SH-SY5Y (cell line): Measurements from ENCODE around the gene ZEB2.

Experiments used
- GATA2 ChIP-seq: IDR thresholded peaks from 2 replicates; pipeline ENCODE4 v1.6.1; 2011; ENCODE audit warnings: mild to moderate bottlenecking, low read depth, low read length
- GATA3 ChIP-seq: IDR thresholded peaks from 2 replicates; pipeline ENCODE4 v1.6.1; 2011; ENCODE audit warnings: low read depth, mild to moderate bottlenecking, low read length, moderate library complexity

ZEB2 gene

DNA sequence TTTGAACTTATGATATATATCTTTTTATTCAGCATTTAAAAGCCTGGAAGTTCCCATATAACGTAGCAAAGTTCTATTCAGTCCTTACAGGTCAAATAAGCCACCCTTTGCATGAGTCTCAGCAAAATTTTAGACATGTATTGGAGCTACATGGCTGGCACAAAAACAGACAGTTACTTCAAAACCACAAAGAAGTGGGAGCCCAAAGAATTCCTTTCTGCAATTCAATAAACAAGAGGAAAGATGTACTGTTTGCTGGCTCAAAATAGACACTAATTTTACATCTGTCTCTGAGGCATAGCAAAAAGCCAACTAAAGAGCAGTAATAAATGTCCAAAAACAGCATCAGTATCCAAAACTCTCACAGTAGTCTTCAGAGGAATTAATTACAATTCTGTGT, 87.0 kb downstream of the ZEB2 start:
- no peak for TF ChIP-seq GATA2
- TF ChIP-seq GATA3, result no peak

DNA sequence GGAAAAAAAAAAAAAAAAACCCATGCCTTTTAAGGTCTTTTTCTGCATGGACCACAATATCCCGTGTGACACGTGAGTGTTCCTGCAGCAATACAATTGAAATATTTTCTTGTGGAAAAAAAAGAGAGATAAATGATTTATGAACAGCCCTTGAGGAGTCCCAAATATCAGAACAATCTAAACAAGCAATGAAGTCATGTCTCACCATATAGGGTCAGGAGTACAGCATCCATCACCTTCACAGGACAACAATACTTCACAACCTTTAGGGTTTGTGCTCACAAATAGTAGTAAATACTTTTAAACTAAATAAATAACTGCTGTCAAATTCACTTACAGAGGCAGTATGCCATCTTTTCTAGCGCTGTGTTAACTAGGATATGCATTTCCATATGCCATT, 87.9 kb downstream of the ZEB2 start:
- TF ChIP-seq GATA3 (no peak), GATA2 (no peak)

DNA sequence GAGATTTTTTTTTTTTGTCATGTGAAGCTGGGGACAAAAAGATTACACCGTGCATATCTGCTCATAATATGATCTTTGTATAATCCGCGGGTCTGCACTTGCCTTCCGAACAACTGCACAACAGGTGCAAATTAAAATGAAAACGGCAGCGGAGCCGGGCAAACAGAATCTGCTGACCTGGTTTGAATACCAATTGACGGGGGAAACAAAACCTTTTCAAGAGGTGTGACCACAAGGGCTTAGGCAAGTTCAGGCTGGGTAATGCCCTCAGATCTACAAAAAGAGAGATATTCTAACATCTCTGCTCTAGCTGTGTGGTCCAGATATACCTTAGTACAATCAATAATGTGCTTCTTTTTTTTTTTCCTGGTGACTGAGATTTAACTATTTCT, 88.5 kb downstream of the ZEB2 start:
- no peak for TF ChIP-seq GATA2
- TF ChIP-seq GATA3, result no peak

GRCh38 chr2:144430722-144431391, 89.1 kb downstream of the ZEB2 start:
- TF ChIP-seq GATA2 (no peak; the same call in 1 of the 2 replicates), GATA3 (peak; percentile 27; the same call in 1 of the 2 replicates)

- no peak for TF ChIP-seq GATA3
These were observed 90.4 kb downstream of the ZEB2 start for GRCh38 chr2:144429396-144430112.

- TF ChIP-seq GATA2, result no peak
- TF ChIP-seq GATA3, result no peak
These were observed 92.9 kb downstream of the ZEB2 start for GRCh38 chr2:144426981-144427479.

DNA sequence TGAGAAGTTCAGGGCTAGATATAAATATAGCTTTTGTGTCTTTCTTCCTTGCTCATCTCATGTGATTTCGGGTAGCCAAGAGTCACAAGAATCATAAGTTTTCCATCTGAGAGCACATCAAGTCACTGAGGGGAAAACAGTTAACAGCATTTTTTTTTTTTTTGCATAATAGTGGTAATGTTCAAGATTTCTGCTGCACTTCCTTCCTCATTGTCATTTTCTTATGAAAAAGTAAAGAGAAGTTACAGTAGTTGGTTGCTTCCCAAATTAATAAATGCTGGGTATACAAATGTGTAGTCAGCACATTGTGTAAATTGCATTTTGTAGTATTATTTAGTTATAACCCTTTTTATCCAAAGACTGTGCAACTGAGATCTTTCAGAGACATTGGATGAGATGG, 93.6 kb downstream of the ZEB2 start:
- TF ChIP-seq GATA3 (no peak), GATA2 (no peak)

DNA sequence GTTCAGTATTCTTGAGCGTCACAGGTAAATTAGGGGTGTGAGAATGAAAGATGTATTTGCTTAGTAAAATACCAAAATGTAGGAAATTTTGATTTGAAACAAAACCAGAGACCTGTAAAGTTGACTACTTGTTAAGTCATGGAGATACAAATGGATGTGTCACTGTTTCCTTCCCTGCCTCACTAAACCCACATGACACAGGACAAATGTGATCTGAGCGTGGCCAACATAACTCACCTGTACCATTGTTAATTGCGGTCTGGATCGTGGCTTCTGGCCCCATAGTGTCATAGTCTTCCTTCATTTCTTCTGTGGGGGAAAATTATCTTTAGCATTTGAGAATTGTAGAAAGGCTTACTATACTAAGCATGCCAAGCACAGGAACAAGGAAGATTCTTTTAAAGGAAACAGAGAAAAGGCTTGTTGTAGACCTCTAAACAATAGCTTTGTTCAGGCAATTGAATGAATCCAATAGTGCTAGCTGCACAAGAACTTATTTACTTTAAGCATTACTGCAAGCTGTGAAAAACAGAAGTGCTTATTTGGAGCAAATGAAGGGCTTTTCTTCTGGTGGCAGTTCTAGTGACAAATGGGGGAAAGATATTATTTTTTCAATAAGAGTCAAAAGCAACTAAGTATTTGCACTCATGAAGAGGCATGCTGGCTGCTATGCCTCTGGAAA, 95.2 kb downstream of the ZEB2 start:
- TF ChIP-seq GATA3 (no peak), GATA2 (no peak)

GRCh38 chr2:144421606-144422510, 98.1 kb downstream of the ZEB2 start:
- TF ChIP-seq GATA3 (no peak), GATA2 (no peak)

- no peak for TF ChIP-seq GATA3
- no peak for TF ChIP-seq GATA2
These were observed 100.7 kb downstream of the ZEB2 start for GRCh38 chr2:144419218-144419617.

DNA sequence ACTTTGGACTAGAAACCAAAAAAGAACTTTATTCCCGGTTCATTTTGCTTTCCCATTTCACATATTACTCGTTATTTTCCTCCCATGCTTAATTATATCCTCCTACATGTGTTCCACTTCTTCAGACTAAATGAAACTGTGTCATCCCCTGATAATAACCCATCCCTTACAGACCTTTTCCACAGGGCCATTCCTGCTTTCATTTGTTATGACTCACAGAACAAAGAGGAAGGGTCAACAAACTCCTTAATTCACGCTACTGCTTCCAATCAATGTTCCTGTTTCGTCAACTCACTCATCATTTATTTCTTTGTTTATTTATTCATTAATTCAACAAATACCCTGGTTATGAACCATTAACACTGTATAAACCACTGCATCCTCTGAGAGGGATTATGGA, 104.5 kb downstream of the ZEB2 start:
- TF ChIP-seq GATA3 (no peak), GATA2 (no peak)

- TF ChIP-seq GATA3, result no peak
- TF ChIP-seq GATA2, result no peak
These were observed 105.5 kb downstream of the ZEB2 start for GRCh38 chr2:144414324-144414845.

DNA sequence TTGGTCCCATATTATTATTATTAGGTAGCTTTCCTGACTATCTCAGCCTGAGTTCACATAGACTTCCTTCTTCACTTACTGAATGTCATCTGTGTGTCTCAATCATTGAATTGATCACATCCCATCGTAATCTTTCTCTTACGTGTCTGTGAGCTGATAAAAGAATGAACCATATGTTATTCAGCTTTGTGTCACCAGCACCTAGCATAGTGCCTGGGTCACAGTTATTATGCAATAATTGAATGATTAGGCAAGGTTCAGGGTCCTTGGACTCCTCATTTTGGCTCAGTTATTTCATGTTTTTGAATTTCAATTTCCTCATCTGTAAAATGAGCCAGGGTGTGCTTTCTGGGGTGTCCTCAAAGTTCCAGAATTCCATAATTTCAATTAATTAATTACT, 107.2 kb downstream of the ZEB2 start:
- TF ChIP-seq GATA2 (no peak), GATA3 (no peak)

GRCh38 chr2:144411473-144411872, 108.4 kb downstream of the ZEB2 start:
- no peak for TF ChIP-seq GATA2
- no peak for TF ChIP-seq GATA3

GRCh38 chr2:144409241-144409640, 110.7 kb downstream of the ZEB2 start:
- no peak for TF ChIP-seq GATA2
- no peak for TF ChIP-seq GATA3
